DOHH2 (cell line): ENCODE data around the gene PAX2.

Source experiments
- EZH2phosphoT487 ChIP-seq: fragments of 200-600 bp; sonication (generic); IDR thresholded peaks from 2 replicates; pipeline ENCODE4 v1.6.1; 2017; ENCODE audit warnings: borderline replicate concordance, mild to moderate bottlenecking, antibody characterized with exemption, low read length, moderate library complexity, mixed read lengths
- TF ChIP-seq, protein P1 (sequence below): fragments of 200-600 bp; sonication (generic); IDR thresholded peaks from one replicate; pipeline ENCODE4 v1.5.1; 2014; ENCODE audit warnings: antibody characterized with exemption, mild to moderate bottlenecking, low read depth, low read length; ENCODE audit not compliant: poor library complexity, severe bottlenecking

DNA sequence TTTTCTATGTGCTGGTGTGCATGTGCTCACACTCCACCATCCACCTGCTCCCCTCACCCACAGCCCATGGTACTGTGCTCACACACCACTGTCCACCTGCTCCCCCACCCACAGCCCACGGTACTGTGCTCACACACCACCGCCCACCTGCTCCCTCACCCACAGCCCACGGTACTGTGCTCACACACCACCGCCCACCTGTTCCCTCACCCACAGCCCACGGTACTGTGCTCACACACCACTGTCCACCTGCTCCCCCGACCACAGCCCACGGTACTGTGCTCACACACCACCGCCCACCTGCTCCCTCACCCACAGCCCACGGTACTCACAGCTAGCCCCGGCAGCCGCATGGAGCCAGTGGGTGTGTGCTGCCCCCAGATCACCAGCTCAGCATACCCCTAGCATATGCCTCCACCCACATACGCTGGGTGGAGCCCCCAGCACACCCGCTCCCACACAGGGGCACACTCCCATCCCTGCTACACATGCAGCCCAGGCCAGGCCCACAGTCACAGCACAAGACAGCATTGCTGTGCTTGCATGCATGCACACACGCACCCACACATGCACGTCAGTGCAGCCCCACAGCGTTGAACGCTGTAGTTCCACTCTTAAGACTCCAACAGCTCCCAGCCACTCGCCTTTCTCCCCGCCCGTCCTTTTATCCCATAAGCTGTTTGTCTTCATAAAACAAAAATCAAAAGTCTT, 62.0 kb downstream of the PAX2 start:
- TF ChIP-seq, protein P1, sequence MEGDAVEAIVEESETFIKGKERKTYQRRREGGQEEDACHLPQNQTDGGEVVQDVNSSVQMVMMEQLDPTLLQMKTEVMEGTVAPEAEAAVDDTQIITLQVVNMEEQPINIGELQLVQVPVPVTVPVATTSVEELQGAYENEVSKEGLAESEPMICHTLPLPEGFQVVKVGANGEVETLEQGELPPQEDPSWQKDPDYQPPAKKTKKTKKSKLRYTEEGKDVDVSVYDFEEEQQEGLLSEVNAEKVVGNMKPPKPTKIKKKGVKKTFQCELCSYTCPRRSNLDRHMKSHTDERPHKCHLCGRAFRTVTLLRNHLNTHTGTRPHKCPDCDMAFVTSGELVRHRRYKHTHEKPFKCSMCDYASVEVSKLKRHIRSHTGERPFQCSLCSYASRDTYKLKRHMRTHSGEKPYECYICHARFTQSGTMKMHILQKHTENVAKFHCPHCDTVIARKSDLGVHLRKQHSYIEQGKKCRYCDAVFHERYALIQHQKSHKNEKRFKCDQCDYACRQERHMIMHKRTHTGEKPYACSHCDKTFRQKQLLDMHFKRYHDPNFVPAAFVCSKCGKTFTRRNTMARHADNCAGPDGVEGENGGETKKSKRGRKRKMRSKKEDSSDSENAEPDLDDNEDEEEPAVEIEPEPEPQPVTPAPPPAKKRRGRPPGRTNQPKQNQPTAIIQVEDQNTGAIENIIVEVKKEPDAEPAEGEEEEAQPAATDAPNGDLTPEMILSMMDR: no peak
- no peak for TF ChIP-seq EZH2phosphoT487
